ENCODE measurements around the gene ITPR1.

DNA sequence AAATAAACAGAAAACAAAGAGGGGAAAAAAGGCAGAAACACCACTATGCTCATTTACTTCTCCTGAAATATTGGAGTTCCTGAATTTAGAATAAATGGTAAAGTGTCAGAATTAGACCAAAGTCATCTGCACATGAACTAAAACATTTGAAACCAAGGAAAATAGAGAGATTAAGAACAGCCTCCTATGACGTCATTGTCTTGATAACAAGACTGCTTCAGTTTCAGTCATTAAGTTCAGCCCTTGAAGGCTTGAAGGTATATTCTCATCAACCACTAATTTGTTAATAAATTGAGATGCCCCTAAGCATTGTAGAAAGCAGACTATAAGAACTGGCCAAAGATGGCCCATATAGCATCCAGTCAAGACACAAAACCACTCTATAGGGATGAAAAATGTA, 28.6 kb upstream of the ITPR1 start:
- no peak for TF ChIP-seq POLR2AphosphoS5 (IDR thresholded peaks at IDR 0.05; ENCODE audit: borderline replicate concordance, low read depth, low read length)
- TF ChIP-seq EZH2 (IDR thresholded peaks at IDR 0.05): no peak
- no peak for TF ChIP-seq FOXP2 (optimal IDR thresholded peaks at IDR 0.05; ENCODE audit: control extremely low read depth, extremely low read length, insufficient read depth)

Data from SK-N-MC (cell line).